NCI-H1694 treated with DMSO at 0.1 percent for 48 hours (cell line): ENCODE results near the gene CNPY4.
A peak's percentile ranks its signal among the peaks of the same experiment; 100 is the strongest.

ENCODE experiments used
- DNase-seq: peaks from one replicate; lab custom pipeline; 2025; lab: John Stamatoyannopoulos, UW

The CNPY4 gene

GRCh38 chr7:100091411-100092181 lies 27.8 kb upstream of the CNPY4 start:
- DNase-seq: no peak

DNA sequence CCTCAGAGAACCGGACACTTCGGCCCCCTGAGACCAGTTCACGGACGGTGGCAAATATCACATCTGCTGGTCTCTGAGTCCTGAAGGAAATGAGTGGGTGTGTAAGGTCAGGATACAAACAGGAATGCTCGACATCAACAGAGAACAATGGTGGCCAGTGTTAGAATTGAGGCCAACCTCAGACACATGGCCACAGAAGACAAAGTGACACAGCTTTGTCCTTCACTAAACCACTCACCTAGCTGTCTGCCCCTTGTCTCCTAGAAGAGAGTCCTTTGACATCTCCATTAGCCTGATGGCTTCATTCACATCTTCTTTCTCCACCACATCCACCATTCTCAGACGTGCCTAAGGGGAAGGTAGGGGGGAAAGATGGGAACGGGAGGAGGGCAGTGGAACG lies 26.4 kb upstream of the CNPY4 start:
- DNase-seq: no peak

DNA sequence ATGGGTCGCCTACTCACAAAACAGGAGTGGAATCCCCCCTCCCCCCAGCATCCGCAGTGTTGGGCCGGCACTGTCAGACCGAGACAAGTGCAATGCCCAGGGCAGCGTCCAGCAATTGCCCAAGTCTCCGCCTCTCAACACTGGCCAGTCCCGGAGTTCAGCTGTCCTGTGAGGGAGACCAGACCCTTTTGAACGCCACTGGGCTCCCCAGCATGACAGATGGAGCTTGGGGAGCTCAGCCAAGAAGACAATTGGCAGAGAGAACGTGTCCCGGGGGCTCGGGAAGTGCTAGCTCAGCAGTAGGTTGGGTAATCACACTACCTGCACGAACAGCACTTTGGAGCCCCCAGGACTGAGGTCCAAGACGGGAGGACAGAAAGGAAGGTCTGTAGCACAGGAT lies 25.9 kb upstream of the CNPY4 start:
- DNase-seq: no peak

GRCh38 chr7:100093925-100094486 lies 25.4 kb upstream of the CNPY4 start:
- no peak for DNase-seq

DNA sequence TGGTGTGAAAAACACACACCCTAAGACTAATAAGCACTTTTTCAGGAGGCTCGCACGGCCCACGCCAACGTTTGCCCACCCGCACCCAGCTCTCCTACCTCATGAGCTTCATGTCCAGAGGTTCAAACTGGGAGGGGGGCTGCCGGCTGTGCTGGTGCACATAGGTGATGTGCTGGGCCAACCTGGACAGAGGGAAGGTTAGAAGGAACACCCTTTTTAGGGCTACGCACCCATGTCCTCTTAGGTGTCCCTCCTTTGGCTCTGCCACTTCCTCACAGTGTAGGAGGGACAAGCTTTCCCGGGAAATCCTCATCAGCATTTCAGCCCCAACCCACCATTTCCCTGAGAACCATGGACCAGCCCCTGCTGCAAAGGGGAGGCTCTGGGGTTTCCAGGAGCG lies 24.1 kb upstream of the CNPY4 start:
- DNase-seq: no peak

GRCh38 chr7:100095704-100096103 lies 23.7 kb upstream of the CNPY4 start:
- no peak for DNase-seq

DNA sequence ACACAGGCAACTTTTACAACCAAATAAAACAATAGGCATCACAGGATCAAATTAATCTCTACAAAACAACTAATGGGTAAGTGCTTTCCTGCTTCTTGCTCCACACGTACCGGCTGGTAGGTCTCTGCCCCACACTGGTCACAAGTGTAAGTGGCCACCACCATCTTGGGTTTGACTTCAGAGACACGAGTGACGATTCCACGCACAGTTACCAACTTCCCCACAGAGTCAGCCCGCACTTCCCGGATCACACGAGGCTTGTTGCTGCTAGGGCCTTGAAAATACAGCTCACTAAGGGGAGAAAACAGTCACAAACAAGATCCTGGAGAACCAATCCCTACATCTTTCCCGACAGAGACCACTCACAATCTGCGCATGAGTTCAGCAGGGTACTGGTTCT lies 20.5 kb upstream of the CNPY4 start:
- no peak for DNase-seq

- no peak for DNase-seq
These were observed 20.0 kb upstream of the CNPY4 start for GRCh38 chr7:100099452-100099851.

GRCh38 chr7:100100420-100101015 lies 18.9 kb upstream of the CNPY4 start:
- DNase-seq: peak; percentile 90

GRCh38 chr7:100101016-100101862 lies 18.2 kb upstream of the CNPY4 start, which contains the start of the genes AP4M1 and MCM7:
Gene AP4M1, plus strand, starts transcription at chr7:100101643. Its CDS starts 72 bp downstream, at chr7:100101715.
Gene MCM7, minus strand, starts transcription at chr7:100101397. Its CDS starts 103 bp downstream, at chr7:100101294.
- peak; percentile 97 for DNase-seq

GRCh38 chr7:100102950-100103840 lies 16.2 kb upstream of the CNPY4 start:
- no peak for DNase-seq

DNA sequence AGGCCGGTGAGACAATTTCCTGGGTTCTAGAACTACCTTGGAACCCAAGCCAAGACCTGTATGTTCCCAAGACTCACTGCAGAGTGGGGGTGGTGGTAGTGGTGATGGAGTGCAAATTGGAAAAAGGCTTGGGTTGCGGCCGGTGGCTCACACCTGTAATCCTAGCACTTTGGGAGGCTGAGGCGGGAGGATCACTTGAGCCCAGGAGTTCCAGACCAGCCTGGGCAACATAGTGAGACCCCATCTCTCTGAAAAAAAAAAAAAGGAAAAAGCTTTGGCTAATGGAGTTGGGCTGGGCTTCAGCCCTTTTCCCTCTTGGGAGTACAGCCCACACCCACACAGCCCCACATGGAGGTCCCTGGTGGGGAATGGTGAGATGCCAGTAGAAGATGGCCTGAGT lies 13.9 kb upstream of the CNPY4 start:
- no peak for DNase-seq

GRCh38 chr7:100106633-100107032 lies 12.8 kb upstream of the CNPY4 start:
- DNase-seq: no peak

- no peak for DNase-seq
These were observed 12.2 kb upstream of the CNPY4 start for GRCh38 chr7:100107125-100107737.

DNA sequence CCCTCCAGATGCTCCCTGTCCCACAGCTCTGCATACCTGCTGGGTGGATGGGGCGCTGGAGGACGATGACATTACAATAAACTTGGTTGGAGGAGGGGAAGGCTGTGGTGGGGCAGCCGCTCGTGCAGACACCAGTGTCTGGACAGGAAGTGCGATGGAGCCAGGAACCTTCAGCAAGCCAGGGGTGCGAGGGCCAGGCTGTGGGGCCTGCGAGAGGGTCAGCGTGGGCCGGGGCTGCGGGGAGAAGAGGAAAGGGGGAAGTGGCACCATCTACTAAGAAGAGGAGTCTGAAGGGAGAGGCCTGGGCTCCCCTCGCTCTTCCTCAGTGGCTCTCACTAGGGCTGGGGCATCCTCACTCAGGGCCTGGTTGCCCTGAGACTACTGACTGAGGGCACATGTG lies 11.5 kb upstream of the CNPY4 start:
- no peak for DNase-seq

DNA sequence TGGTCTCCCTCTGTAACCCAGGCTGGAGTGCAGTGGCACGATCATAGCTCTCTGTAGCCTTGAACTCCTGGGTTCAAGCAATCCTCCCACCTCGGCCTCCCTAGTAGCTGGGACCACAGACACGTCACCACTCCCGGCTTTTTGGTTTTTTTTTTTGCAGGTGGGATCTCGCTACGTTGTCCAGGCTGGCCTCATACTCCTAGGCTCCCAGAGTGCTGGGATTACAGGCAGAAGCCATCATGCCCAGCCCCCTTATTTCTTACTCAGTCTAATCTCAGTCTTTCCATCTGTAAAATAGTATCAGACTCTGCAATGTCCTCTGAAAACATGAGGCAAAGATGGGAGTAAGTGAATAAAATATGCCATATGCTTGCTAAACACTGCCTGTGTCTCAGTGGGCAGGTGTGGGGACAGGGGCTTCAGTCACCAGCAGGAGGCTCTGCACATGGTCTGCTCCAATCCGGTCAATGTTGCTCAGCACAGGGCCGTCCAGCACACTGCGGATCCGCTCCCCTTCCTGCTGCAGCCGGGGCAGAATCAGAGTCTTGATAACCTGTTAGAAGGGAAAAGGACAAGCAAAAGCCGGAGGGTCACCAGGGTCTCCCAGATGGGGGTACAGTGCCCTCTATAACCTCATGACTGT lies 9.8 kb upstream of the CNPY4 start:
- DNase-seq: no peak

DNA sequence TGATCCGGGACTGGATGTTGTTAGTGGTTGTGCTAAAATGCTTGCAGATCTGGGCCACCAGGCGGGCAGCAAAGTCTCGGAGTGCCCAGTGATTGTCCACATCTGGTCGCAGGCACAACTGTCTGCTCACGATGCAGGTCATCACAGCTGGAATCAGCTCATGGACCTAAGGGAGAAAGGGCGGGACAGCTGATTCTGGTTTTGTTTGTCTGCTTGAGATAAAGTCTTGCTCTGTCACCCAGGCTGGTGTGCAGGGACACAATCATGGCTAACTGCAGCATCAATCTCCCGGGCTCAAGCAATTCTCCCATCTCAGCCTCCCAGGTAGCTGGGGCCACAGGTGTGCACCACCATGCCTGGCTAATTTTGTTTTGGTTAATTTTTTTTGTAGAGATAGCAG lies 8.3 kb upstream of the CNPY4 start:
- DNase-seq: no peak

DNA sequence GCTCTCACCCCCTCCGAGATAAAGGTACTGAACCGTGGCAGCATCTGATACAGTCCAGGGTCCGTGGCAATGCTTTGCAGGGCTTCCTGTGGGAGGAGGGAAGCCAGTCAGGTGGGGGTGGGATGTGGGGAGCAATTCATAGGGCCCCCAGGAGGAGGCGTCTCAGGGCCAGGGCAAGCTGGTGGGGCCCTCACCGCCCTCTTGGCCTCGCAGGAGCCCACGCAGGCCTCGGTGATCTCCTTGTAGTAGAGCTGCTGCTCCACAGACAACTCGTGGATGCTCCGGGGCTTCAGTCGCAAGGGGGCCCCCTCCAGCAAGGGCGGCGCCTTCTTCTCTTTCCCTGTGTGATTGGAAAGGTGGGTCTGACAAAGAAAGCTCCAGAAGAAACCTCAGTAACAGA lies 7.5 kb upstream of the CNPY4 start:
- DNase-seq: no peak

- no peak for DNase-seq
These were observed 4.4 kb upstream of the CNPY4 start for GRCh38 chr7:100115026-100115425.

- no peak for DNase-seq
These were observed 904 bp upstream of the CNPY4 start for GRCh38 chr7:100118388-100119071.
